Measurements from ENCODE around the gene CERS2. TPM values are rescaled to one million over a fixed set of nuclear protein-coding genes. Genes with fewer than 3 reads are reported as not detected.

The CERS2 gene
- total and polyA plus RNA-seq, 2 of the 13 experiments (the other 11 are each of a cell fraction or from before 2014, with no cell fraction given): 269 to 298 TPM

- TF ChIP-seq ZNF609 (CRISPR knock-in tag; IDR thresholded peaks at IDR 0.05; ENCODE audit: borderline replicate concordance) (peak; percentile 93), GMEB2 (CRISPR knock-in tag; IDR thresholded peaks at IDR 0.05; ENCODE audit: low read depth) (no peak), ARID2 (CRISPR knock-in tag; IDR thresholded peaks at IDR 0.05; ENCODE audit: borderline replicate concordance) (no peak; the same call in 1 of the 2 replicates), WIZ (CRISPR knock-in tag; IDR thresholded peaks at IDR 0.05) (no peak), ATF2 (CRISPR knock-in tag; IDR thresholded peaks at IDR 0.05) (peak; percentile 74), TEF (CRISPR knock-in tag; IDR thresholded peaks at IDR 0.05) (no peak), CTCF (CRISPR knock-in tag; IDR thresholded peaks at IDR 0.05) (peak; percentile 31), FOXP1 (IDR thresholded peaks at IDR 0.05) (no peak), FOXP1 (CRISPR knock-in tag; IDR thresholded peaks at IDR 0.05) (peak; percentile 51), ZNF224 (CRISPR knock-in tag; IDR thresholded peaks at IDR 0.05) (no peak)
- TF ChIP-seq, protein P1, sequence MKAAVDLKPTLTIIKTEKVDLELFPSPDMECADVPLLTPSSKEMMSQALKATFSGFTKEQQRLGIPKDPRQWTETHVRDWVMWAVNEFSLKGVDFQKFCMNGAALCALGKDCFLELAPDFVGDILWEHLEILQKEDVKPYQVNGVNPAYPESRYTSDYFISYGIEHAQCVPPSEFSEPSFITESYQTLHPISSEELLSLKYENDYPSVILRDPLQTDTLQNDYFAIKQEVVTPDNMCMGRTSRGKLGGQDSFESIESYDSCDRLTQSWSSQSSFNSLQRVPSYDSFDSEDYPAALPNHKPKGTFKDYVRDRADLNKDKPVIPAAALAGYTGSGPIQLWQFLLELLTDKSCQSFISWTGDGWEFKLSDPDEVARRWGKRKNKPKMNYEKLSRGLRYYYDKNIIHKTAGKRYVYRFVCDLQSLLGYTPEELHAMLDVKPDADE (CRISPR knock-in tag; IDR thresholded peaks at IDR 0.05): no peak
- TF ChIP-seq, protein P2, sequence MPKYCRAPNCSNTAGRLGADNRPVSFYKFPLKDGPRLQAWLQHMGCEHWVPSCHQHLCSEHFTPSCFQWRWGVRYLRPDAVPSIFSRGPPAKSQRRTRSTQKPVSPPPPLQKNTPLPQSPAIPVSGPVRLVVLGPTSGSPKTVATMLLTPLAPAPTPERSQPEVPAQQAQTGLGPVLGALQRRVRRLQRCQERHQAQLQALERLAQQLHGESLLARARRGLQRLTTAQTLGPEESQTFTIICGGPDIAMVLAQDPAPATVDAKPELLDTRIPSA (CRISPR knock-in tag; IDR thresholded peaks at IDR 0.05; ENCODE audit: borderline replicate concordance): 0 out of 2 replicates have a peak, but pooled peaks have one; percentile 65
- TF ChIP-seq, protein P3, sequence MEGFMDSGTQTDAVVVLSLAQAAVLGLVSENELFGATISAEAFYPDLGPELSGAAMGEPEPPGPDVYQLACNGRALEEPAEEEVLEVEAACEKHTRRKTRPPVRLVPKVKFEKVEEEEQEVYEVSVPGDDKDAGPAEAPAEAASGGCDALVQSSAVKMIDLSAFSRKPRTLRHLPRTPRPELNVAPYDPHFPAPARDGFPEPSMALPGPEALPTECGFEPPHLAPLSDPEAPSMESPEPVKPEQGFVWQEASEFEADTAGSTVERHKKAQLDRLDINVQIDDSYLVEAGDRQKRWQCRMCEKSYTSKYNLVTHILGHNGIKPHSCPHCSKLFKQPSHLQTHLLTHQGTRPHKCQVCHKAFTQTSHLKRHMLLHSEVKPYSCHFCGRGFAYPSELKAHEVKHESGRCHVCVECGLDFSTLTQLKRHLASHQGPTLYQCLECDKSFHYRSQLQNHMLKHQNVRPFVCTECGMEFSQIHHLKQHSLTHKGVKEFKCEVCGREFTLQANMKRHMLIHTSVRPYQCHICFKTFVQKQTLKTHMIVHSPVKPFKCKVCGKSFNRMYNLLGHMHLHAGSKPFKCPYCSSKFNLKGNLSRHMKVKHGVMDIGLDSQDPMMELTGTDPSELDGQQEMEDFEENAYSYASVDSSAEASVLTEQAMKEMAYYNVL (CRISPR knock-in tag; IDR thresholded peaks at IDR 0.05; ENCODE audit: borderline replicate concordance): peak; percentile 81
Measured at GRCh38 chr1:150970808-150971582, 3.6 kb downstream of the CERS2 start (continued).
